NCI-H1436 treated with DMSO at 0.1 percent for 48 hours (cell line): ENCODE data around the gene PDILT.
"Not testable (repeated sequence)": the region's sequence is repeated elsewhere in the genome, so short reads cannot be mapped to it uniquely, and the experiment has no call there.

Experiments
- DNase-seq: peaks from one replicate; lab custom pipeline; 2025; lab: John Stamatoyannopoulos, UW

PDILT gene

GRCh38 chr16:20321671-20322070 is 82.9 kb downstream of the PDILT start:
- DNase-seq, result no peak

- not testable (repeated sequence) for DNase-seq
Measured at GRCh38 chr16:20321051-20321450, 83.5 kb downstream of the PDILT start.

- no peak for DNase-seq
Measured at GRCh38 chr16:20320592-20320991, 83.9 kb downstream of the PDILT start.

GRCh38 chr16:20320178-20320577 is 84.4 kb downstream of the PDILT start:
- DNase-seq, result no peak

GRCh38 chr16:20319406-20319805 is 85.1 kb downstream of the PDILT start:
- DNase-seq, result no peak

- DNase-seq, result no peak
Measured at GRCh38 chr16:20318437-20318836, 86.1 kb downstream of the PDILT start.

GRCh38 chr16:20318006-20318405 is 86.5 kb downstream of the PDILT start:
- no peak for DNase-seq

GRCh38 chr16:20317117-20317516 is 87.4 kb downstream of the PDILT start:
- no peak for DNase-seq

GRCh38 chr16:20316715-20317114 is 87.8 kb downstream of the PDILT start:
- no peak for DNase-seq

- DNase-seq, result no peak
Measured at GRCh38 chr16:20315764-20316163, 88.8 kb downstream of the PDILT start.

- DNase-seq, result no peak
Measured at GRCh38 chr16:20314575-20314974, 90.0 kb downstream of the PDILT start.

- DNase-seq, result no peak
Measured at GRCh38 chr16:20313741-20314140, 90.8 kb downstream of the PDILT start.

GRCh38 chr16:20312536-20313095 is 91.9 kb downstream of the PDILT start:
- not testable (repeated sequence) for DNase-seq

GRCh38 chr16:20311548-20311947 is 93.0 kb downstream of the PDILT start:
- no peak for DNase-seq

GRCh38 chr16:20310421-20311395 is 93.8 kb downstream of the PDILT start:
- no peak for DNase-seq

GRCh38 chr16:20309786-20310185 is 94.8 kb downstream of the PDILT start:
- no peak for DNase-seq
